ENCODE data around the gene TFPI.
A peak's percentile ranks its signal among the peaks of the same experiment; 100 is the strongest.

The TFPI gene

DNA sequence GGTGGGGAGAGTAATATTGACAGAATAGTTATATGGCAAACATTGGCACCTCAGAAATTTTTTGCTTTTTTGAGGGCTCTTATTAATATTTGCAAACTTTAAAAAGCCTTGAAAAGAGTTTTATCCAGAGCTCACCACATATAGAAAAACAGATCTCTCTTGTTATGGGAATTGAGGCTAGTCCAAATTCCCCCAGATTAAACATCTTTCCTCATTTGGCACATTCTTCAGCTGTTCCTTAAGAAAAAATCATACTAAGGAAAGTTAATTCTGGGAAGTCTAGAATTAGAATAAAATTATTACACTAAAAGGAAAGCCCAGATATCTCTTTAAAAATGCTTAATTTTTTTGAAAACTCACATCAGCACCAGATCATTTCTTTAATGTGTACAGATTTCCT lies 5.6 kb downstream of the TFPI start:
- Histone ChIP-seq H3K27ac (peak overlapping the region; percentile 53 to 55), H3K4me3 (peak overlapping the region; percentile 72)
- no peak for DNase-seq (ENCODE audit: low spot score)
- TF ChIP-seq CTCF (IDR thresholded peaks at IDR 0.05) = no peak

DNA sequence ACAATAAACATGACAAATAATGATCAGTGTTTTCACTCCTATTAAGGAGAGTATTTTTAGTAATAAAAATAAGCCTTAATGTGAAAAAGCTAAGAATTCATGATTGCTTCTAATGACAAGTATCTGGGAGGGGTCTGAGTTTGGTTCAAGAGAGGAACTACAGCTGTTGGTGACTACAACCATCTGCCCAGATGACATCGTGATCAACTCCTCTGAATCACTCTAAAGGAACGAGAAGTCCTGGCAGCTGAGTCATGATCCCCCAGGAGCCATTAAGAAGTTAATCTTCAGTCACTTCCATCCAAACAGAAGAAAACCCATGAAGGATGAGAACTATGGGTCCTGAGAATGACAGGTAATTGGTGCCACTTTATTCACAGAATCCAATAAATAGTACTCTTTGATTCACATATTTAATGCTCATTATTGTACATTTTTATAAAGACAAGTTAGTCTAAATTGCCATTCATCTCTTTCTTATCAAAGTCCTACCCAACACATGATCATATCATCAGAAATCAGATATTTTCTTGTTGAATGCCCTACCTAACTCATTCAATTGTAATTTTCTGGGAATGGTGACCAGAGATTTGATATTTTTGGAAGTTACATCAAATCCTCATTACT lies 6.8 kb downstream of the TFPI start:
- DNase-seq (ENCODE audit: low spot score) = peak; percentile 72
- Histone ChIP-seq H3K4me3 (no peak overlapping the region), H3K27ac (peak overlapping the region; percentile 10 to 70)
- TF ChIP-seq CTCF (IDR thresholded peaks at IDR 0.05) = no peak

- H3K4me3 ChIP-seq = no peak overlapping the region
- peak overlapping the region; percentile 10 to 70 for H3K27ac ChIP-seq
- DNase-seq (ENCODE audit: low spot score) = no peak
- no peak for TF ChIP-seq CTCF (IDR thresholded peaks at IDR 0.05)
Measured at GRCh38 chr2:187546762-187547333, 7.4 kb downstream of the TFPI start.

DNA sequence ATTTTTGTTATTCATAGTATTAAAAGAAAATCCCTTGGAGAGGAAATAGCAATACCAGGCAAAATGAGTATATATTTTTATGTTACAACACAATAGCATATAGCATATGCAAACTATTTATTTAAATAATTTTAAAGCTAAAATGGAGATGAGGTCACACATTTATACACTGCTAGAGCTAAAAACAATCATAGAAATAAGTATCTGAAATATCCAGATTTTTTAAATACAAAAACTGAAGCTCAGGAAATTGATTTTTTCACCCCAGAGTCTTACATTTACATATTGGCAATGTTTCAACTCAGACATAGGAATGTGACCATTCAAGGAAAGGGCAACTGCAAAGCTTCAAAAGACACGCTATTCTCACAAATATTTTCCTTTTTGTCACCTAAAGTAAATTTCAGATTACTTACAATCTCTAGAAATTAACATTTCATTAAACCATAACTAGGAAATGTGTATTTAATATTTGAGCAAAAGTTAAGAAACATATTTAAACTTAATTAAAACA lies 8.9 kb downstream of the TFPI start:
- no peak overlapping the region for H3K4me3 ChIP-seq
- H3K27ac ChIP-seq = no peak overlapping the region
- TF ChIP-seq CTCF (IDR thresholded peaks at IDR 0.05) = no peak
- DNase-seq (ENCODE audit: low spot score) = no peak

GRCh38 chr2:187544371-187545080 lies 9.7 kb downstream of the TFPI start:
- TF ChIP-seq CTCF (IDR thresholded peaks at IDR 0.05) = no peak
- no peak overlapping the region for H3K4me3 ChIP-seq
- DNase-seq (ENCODE audit: low spot score) = no peak
- H3K27ac ChIP-seq = peak overlapping the region; percentile 26 to 58

- DNase-seq (ENCODE audit: low spot score) = no peak
- peak overlapping the region in 1 of 2 donors; percentile 42 for H3K27ac ChIP-seq
- TF ChIP-seq CTCF (IDR thresholded peaks at IDR 0.05) = no peak
- H3K4me3 ChIP-seq = no peak overlapping the region
Measured at GRCh38 chr2:187543488-187543887, 10.7 kb downstream of the TFPI start.
